Left kidney (tissue), 2 donors: Measurements from ENCODE around the gene TAB3. TPM values are rescaled to one million over a fixed set of nuclear protein-coding genes. Genes with fewer than 3 reads are reported as not detected.
A peak's percentile ranks its signal among the peaks of the same experiment; 100 is the strongest.

Experiments
- DNase-seq: peaks from one replicate; pipeline ENCODE4 v3.0.0-alpha.2; 2013
- polyA plus RNA-seq: library from polyadenylated mRNA; unstranded; fragments of 120-200 nt; gene quantifications from one replicate; pipeline ENCODE4 v1.2.1, GENCODE V29; 2013; ENCODE audit not compliant: insufficient read length

The TAB3 gene
- polyA plus RNA-seq, 1 donor, result 36.9 TPM

GRCh38 chrX:30888526-30889146 lies 418 bp downstream of the TAB3 start:
- DNase-seq, result peak; percentile 13

DNA sequence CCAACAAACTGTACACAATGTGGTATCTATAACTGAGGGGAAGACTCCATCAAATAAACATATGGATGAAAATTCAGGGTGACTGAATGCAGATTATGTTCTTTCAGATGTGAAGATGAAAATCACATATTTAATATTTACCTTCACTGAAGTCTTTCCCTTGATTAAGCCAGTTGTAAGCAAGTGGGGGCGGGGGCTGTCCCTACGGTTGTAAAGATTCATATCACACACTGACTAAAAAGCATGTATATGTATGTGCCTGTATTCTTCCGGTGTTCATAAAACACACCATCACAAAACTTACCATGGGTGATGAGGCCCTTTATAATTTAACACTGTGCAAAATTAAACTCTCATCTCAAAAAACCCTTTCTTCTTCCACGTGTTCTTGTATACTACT lies 1.3 kb downstream of the TAB3 start:
- DNase-seq, result no peak

- no peak for DNase-seq
Measured at GRCh38 chrX:30887288-30887687, 1.8 kb downstream of the TAB3 start.

DNA sequence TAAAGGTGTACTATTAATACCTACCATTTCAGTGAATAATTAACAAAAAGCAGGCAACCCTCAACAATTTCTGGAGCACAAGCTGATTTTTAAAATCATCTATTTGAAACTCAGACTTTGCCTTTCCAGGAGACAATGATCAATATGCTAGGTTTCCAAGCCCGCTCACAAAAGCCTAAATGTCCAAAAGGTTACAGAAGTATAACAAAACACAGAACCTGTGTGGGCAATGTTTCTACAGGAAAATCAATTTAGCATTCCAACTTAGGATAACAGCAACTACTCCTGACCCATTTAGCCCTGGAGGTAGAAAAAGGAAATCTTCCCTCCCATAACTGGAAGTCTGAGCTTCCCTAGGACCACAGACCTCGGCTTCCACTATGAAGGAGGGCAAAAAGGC lies 3.9 kb downstream of the TAB3 start:
- DNase-seq, result no peak

DNA sequence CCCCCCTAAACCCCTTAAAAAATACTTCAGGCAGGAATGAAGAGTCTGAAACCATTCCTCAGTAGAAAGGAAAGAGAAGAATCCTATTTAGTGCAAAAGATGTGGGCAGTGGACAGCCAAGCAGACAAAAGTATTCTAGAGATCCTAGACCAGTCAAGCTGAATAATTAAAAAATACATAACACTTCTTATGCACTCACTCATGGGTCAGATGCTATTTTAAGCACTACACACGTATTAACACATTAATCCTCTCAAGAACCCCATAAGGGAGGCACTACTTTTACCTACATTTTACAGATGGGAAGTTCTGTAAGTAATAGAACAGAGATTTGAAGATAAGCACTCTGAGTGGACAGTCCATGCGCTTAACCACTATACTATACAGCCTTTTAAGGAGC lies 5.9 kb downstream of the TAB3 start:
- no peak for DNase-seq

DNA sequence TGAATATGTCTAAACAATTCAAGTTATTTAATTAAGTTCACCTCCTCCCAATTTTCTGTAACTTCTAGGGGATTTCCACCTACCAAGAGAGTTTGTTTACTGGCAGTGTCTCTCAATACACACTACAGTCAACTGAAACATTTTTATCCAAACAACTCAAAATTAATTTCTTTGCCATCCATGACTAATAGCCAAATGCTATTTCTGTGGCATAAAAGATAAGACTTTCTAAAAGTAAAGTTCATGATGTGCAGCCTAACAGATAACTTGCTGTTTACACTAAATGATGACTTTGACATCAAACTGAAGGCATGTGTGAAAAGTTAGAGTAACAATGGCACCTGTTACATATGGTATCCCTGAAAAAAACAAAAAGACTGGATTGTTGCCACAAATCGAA lies 7.3 kb downstream of the TAB3 start:
- no peak for DNase-seq

GRCh38 chrX:30881390-30881789 lies 7.7 kb downstream of the TAB3 start:
- no peak for DNase-seq

- DNase-seq, result no peak
Measured at GRCh38 chrX:30880058-30880457, 9.0 kb downstream of the TAB3 start.

DNA sequence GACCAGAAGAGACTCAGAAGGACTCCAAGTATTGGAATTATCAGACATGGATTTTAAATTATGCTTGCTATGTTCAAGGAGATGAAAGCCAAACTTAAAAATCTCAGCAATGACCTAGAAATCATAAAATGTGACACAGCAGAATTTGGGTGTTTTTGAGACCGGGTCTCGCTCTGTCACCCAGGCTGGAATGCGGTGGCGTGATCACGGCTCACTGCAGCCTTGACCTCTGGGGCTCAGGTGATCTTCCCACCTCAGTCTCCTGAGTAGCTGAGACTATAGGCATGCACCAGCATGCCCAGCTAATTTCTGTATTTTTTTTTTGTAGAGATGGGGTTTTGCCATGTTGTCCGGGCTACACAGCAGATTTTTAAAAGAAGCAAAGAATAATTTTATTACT lies 12.7 kb downstream of the TAB3 start:
- DNase-seq, result no peak

DNA sequence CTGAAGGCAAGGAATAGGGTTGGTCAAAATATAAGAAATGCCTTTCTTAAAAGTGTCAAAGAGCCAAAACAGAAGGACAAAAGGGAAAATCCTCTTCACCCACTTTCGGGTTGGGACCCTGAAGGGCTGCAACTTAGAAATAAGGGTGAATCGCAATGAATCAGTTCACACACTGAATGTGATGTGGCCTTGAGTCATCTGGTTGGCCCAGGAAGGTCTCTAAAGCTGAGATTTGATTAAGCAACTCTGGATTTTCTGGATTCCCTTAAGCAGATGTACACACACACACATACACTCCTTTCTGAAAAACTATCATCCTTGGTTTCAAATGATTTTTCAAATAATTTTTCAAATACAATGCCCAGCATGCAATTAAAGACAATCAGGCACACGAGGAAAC lies 13.1 kb downstream of the TAB3 start:
- DNase-seq, result no peak

- no peak for DNase-seq
Measured at GRCh38 chrX:30874851-30875250, 14.2 kb downstream of the TAB3 start.

GRCh38 chrX:30870572-30870971 lies 18.5 kb downstream of the TAB3 start:
- DNase-seq, result no peak

DNA sequence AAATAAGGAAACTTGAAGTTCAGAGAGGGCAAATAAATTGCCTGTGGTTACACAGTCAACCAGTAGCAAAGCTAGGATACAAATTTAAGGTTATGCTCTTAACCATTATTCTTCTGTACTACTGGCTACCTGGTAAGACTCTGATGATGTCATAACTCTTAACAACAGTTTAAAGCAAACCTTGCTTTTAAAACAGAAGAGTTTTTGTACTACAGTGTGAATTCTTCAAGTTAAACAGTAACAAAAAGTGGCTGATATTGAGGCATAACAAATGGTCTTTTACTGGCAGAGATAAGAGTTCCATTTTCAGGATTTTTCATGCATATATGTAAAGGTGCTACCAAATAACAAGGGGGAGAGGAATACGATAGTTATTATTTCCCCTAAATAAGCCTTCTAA lies 23.4 kb downstream of the TAB3 start:
- DNase-seq, result no peak

DNA sequence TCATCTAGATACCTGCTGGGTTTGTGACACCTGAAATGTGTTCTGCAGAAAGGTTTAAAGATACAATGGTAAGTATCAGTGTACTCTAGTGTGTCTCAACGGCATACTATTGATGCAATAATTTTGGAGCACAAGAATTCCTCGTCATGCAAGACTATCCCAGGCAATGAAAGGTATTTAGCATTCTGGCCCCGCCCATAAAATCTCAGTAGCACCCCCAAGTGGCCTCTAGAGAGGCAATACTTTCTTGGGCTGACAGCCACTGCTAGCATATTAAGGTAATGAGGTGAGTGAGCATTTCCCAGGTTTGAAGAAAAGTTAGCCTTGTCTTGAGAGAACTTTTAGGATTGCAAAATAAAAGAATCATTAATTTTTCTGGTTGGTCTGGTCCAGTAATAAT lies 24.0 kb downstream of the TAB3 start:
- peak; percentile 11 for DNase-seq

- DNase-seq, result peak; percentile 8
Measured at GRCh38 chrX:30864383-30864785, 24.7 kb downstream of the TAB3 start.

- DNase-seq, result peak; percentile 46
Measured at GRCh38 chrX:30863974-30864373, 25.1 kb downstream of the TAB3 start.

GRCh38 chrX:30858098-30858497 lies 31.0 kb downstream of the TAB3 start:
- DNase-seq, result no peak

DNA sequence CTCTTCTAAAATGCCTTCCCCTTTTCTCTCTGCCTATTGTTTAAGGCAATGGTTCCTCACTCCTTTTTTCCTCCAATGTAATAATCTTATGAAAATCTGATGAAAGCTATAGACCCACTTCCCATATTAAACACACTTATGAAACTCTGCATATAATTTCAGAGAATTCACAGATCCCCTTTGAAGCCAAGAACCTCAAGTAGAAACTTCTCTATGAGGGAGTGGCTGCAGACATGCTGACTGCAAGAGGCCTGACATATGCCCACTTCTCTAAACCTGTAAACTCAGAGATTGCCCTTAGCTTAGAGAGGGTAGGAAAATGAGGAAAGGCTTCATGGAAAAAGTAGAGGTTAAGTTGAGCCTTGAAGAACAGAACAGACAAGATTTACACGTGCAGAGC lies 37.6 kb downstream of the TAB3 start:
- DNase-seq, result no peak

GRCh38 chrX:30835373-30835772 lies 53.7 kb downstream of the TAB3 start:
- DNase-seq, result no peak

DNA sequence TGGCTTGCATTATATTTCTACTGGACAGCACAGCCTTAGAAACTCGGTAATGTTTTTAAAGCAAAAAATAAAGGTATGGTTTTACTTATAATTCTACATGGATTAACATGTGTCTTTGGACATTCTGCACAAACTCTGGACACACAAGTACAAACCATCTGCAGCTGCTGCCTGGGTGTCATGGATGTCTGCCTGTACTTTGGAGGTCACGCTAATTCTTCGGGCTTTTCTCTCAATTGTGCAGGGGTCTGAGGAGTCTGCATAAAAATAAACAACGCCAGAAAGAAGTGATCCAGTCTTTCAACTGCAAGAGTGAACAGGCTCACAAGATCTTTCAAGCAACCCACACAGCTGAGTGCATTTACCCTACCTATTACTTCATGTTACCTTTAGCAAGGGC lies 55.2 kb downstream of the TAB3 start:
- no peak for DNase-seq

- no peak for DNase-seq
Measured at GRCh38 chrX:30831082-30831481, 58.0 kb downstream of the TAB3 start.

DNA sequence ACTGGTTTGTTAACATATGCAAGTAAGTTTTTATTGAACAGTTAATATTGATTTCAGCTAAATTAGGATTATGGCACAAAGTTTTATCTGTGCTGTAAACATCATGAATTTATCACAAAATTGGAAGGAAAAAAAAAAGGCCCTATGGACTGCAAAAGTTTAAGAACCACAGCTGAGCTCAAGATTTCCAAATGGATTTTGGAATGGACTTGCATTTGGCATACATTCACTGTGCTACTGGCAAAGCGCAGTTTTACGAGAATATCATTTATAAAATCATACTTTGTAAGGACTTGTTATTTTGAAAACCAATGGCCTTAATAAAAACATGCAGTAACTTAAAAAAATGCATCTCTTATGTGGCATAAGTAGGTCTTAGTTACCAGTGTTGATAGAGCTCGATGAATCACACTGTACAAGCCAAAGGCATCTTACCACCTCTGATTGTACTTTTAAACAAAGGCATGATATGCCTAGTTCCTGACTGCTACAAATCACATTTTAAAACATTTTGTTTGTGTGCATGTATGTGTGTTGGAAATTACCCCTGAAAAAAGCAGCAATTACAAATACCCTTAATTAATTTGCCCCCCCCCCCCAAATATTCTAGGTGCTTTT lies 58.6 kb downstream of the TAB3 start:
- no peak for DNase-seq

DNA sequence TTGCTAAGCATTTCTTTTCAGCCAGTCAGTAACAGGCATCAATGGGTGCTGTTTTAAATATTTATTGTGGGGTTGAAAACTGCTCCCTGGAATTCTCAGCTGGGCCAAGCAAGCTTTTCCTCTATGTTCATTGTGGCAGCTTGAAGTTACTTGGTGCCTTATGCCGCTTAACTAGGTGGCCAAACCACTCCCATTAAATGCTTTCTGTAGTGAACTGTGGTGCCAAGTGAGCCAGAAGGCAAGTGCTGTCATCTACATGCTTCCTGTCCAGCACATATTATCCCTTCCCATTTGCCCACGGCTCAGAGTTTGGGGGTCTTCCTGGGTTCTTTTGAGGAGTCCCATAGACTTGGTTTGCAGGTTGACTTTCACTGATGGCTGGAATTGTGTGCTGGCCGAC lies 64.8 kb downstream of the TAB3 start:
- DNase-seq, result no peak

DNA sequence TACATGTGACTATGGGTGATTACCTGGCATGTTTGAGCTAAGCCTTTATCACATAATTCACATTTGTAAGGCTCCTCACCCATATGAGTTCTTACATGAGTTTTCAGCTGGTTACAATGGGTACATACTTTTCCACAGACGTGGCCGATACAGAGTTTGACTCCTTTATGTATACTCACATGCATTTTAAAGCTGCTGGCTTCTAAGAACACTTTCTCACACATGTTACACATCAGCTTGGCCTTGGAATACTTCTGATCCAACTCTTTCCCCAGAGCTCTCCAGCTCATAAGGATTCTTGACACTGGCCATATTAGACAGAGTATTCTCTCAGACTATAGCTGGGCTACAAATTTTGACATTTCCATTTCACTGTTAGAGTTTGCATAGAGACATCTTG lies 66.3 kb downstream of the TAB3 start:
- no peak for DNase-seq
